Gastrocnemius medialis (tissue), 4 donors: Measurements from ENCODE around the gene NLK. TPM values are rescaled to one million over a fixed set of nuclear protein-coding genes. Genes with fewer than 3 reads are reported as not detected.

Experiments used
- ATAC-seq, 2 donors: fragments of 150-250 bp; one replicate each; pipeline ENCODE4 v1.9.1; 2016
- DNase-seq, 2 donors: peaks; one replicate each; pipeline ENCODE4 v3.0.0-alpha.2; 2019
- H3K27ac ChIP-seq, 4 donors: fragments of 200-600 bp; sonication (generic); 1 replicate in 1 of 4; 2 replicates in 3 of 4; pipeline ENCODE4 v1.5.1; 2016 to 2018; ENCODE audit warnings: mild to moderate bottlenecking in 2 of 4, moderate library complexity in 1 of 4
- H3K27me3 ChIP-seq, 3 donors: fragments of 200-600 bp; sonication (generic) in 2 of 3; 1 replicate in 1 of 3; 2 replicates in 2 of 3; pipeline versions ENCODE4 v1.5.1 to v1.6.0; 2016 to 2019; ENCODE audit warnings: mild to moderate bottlenecking in 1 of 3, moderate library complexity in 1 of 3
- H3K36me3 ChIP-seq, 2 donors: fragments of 200-600 bp; sonication (generic) in 1 of 2; one replicate each; pipeline ENCODE4 v1.5.1; 2017 to 2018
- H3K4me1 ChIP-seq, 2 donors: fragments of 200-600 bp; sonication (generic) in 1 of 2; one replicate each; pipeline ENCODE4 v1.5.1; 2016 to 2017; ENCODE audit warnings: mild to moderate bottlenecking in 2 of 2
- H3K4me3 ChIP-seq, 4 donors: fragments of 200-600 bp; sonication (generic) in 3 of 4; 1 replicate in 1 of 4; 2 replicates in 3 of 4; pipeline ENCODE4 v1.5.1; 2016 to 2019; ENCODE audit warnings: mild to moderate bottlenecking in 2 of 4
- H3K9me3 ChIP-seq, 3 donors: fragments of 200-600 bp; sonication (generic) in 2 of 3; 1 replicate in 1 of 3; 2 replicates in 2 of 3; pipeline ENCODE4 v1.5.1; 2016 to 2019
- CTCF ChIP-seq, 5 experiments: fragments of 450-650 bp in 3 of 5; fragments of 200-600 bp in 2 of 5; sonication (generic) in 2 of 5; IDR thresholded peaks in 4 of 5; conservative IDR thresholded peaks in 1 of 5; 1 replicate in 4 of 5; 2 replicates in 1 of 5; pipeline ENCODE4 v1.5.1; 2016 to 2019; ENCODE audit warnings: antibody characterized with exemption in 5 of 5, mild to moderate bottlenecking in 3 of 5, moderate library complexity in 3 of 5
- POLR2A ChIP-seq, 2 donors: fragments of 450-650 bp; IDR thresholded peaks; one replicate each; pipeline ENCODE4 v1.6.1; 2017; ENCODE audit warnings: antibody characterized with exemption in 2 of 2, mild to moderate bottlenecking in 2 of 2, moderate library complexity in 2 of 2
- in situ Hi-C, 4 donors: fragments of 200-750 bp; cut with MboI; loops; one replicate each; pipeline versions ENCODE4 v1.15.0 to v1.8.0; 2017; ENCODE audit warnings: low sequenced_read_pairs in 4 of 4
- intact Hi-C: fragments of 100-400 bp; cut with DNase I; formaldehyde crosslinking; loops from one replicate; pipeline ENCODE4 v1.15.1; 2023; ENCODE audit warnings: low total_unique reads
- total RNA-seq, 4 donors: library from RNA; depleted of rRNA; stranded (reverse); fragments of >200 nt; gene quantifications; one replicate each; pipeline versions ENCODE4 v1.1.0 to v1.2.3, GENCODE V29; 2016

Gene NLK
- total RNA-seq, 4 donors from 2014 or later, result 6.5 to 11.0 (median 9.1) TPM

GRCh38 chr17:28199115-28199514 is 156.6 kb downstream of the NLK start:
- H3K36me3 ChIP-seq, result peaks cover 0 to 11% of the 10 kb centered on the region in 2 donors
- ATAC-seq (no peak), DNase-seq (no peak)
- in situ Hi-C loops, result no loop called here
- H3K4me3 ChIP-seq, result no peak overlapping the region
- no peaks in the 10 kb centered on the region for H3K4me1 ChIP-seq
- H3K27me3 ChIP-seq, result no peaks in the 10 kb centered on the region
- intact Hi-C loops, result no loop called here
- no peak overlapping the region for H3K27ac ChIP-seq
- no peak for TF ChIP-seq CTCF (IDR thresholded peaks at IDR 0.05 in 4 of 5, conservative IDR thresholded peaks at IDR 0.05 in 1 of 5)
- TF ChIP-seq POLR2A (IDR thresholded peaks at IDR 0.05), result no peak
- no peaks in the 10 kb centered on the region for H3K9me3 ChIP-seq

GRCh38 chr17:28199728-28200127 is 157.3 kb downstream of the NLK start:
- in situ Hi-C loops, result loop anchor here in 1 of 4 donors (25.0 kb wide), 1 partner anchor 87 kb away; no protein-coding TSS in a partner anchor
- DNase-seq (no peak), ATAC-seq (no peak)
- Histone ChIP-seq H3K4me3 (no peak overlapping the region), H3K27ac (no peak overlapping the region), H3K4me1 (no peaks in the 10 kb centered on the region), H3K27me3 (no peaks in the 10 kb centered on the region), H3K36me3 (peaks cover 0 to 5% of the 10 kb centered on the region in 2 donors), H3K9me3 (no peaks in the 10 kb centered on the region)
- TF ChIP-seq CTCF (IDR thresholded peaks at IDR 0.05 in 4 of 5, conservative IDR thresholded peaks at IDR 0.05 in 1 of 5), result no peak
- no peak for TF ChIP-seq POLR2A (IDR thresholded peaks at IDR 0.05)
- intact Hi-C loops, result no loop called here

- no peaks in the 10 kb centered on the region for H3K27me3 ChIP-seq
- no peaks in the 10 kb centered on the region for H3K4me1 ChIP-seq
- no peak overlapping the region for H3K4me3 ChIP-seq
- in situ Hi-C loops (loop anchor here in 1 of 4 donors (25.0 kb wide), 1 partner anchor 89 kb away; no protein-coding TSS in a partner anchor), intact Hi-C loops (no loop called here)
- peaks cover 0 to 3% of the 10 kb centered on the region in 2 donors for H3K36me3 ChIP-seq
- ATAC-seq, result no peak
- no peak for DNase-seq
- H3K27ac ChIP-seq, result no peak overlapping the region
- no peaks in the 10 kb centered on the region for H3K9me3 ChIP-seq
- TF ChIP-seq CTCF (IDR thresholded peaks at IDR 0.05 in 4 of 5, conservative IDR thresholded peaks at IDR 0.05 in 1 of 5), result no peak
- no peak for TF ChIP-seq POLR2A (IDR thresholded peaks at IDR 0.05)
Measured at GRCh38 chr17:28201315-28201714, 158.8 kb downstream of the NLK start.

- DNase-seq (no peak), ATAC-seq (no peak)
- intact Hi-C loops, result no loop called here
- TF ChIP-seq CTCF (IDR thresholded peaks at IDR 0.05 in 4 of 5, conservative IDR thresholded peaks at IDR 0.05 in 1 of 5) (no peak), POLR2A (IDR thresholded peaks at IDR 0.05) (no peak)
- Histone ChIP-seq H3K27me3 (no peaks in the 10 kb centered on the region), H3K4me3 (no peak overlapping the region), H3K36me3 (no peaks in the 10 kb centered on the region), H3K27ac (no peak overlapping the region), H3K9me3 (no peaks in the 10 kb centered on the region), H3K4me1 (no peaks in the 10 kb centered on the region)
- in situ Hi-C loops, result loop anchor here in 1 of 4 donors (25.0 kb wide), 1 partner anchor 92 kb away; no protein-coding TSS in a partner anchor
Measured at GRCh38 chr17:28204244-28204643, 161.8 kb downstream of the NLK start.

- no peak for ATAC-seq
- H3K4me1 ChIP-seq, result no peaks in the 10 kb centered on the region
- no peaks in the 10 kb centered on the region for H3K9me3 ChIP-seq
- no peak for TF ChIP-seq CTCF (IDR thresholded peaks at IDR 0.05 in 4 of 5, conservative IDR thresholded peaks at IDR 0.05 in 1 of 5)
- no peak for TF ChIP-seq POLR2A (IDR thresholded peaks at IDR 0.05)
- no peak overlapping the region for H3K4me3 ChIP-seq
- in situ Hi-C loops, result loop anchor here in 1 of 4 donors (25.0 kb wide), 1 partner anchor 92 kb away; no protein-coding TSS in a partner anchor
- H3K27me3 ChIP-seq, result no peaks in the 10 kb centered on the region
- no peaks in the 10 kb centered on the region for H3K36me3 ChIP-seq
- intact Hi-C loops, result no loop called here
- no peak for DNase-seq
- H3K27ac ChIP-seq, result no peak overlapping the region
Measured at GRCh38 chr17:28204751-28205150, 162.3 kb downstream of the NLK start.
